SK-N-SH (cell line): ENCODE data around the gene MREG.

ENCODE experiments used
- CHD2 ChIP-seq: fragments of 150-350 bp; IDR thresholded peaks from 2 replicates; pipeline ENCODE4 v1.6.1; 2018; ENCODE audit warnings: low read length; ENCODE audit not compliant: partially characterized antibody
- ZBTB33 ChIP-seq: IDR thresholded peaks from 2 replicates; pipeline ENCODE4 v1.4.0; 2012; ENCODE audit warnings: low read depth, borderline replicate concordance

GRCh38 chr2:216047397-216047796 lies 34.0 kb upstream of the MREG start:
- TF ChIP-seq ZBTB33, result no peak
- TF ChIP-seq CHD2, result no peak
